Fibroblast of peridontal ligament (primary cell): ENCODE measurements around the gene ZFP92.
"Not testable (repeated sequence)": the region's sequence is repeated elsewhere in the genome, so short reads cannot be mapped to it uniquely, and the experiment has no call there.

Experiments
- DNase-seq: peaks from one replicate; pipeline ENCODE4 v3.0.0-alpha.2; 2010; ENCODE audit errors: extremely low read depth

ZFP92 gene, protein sequence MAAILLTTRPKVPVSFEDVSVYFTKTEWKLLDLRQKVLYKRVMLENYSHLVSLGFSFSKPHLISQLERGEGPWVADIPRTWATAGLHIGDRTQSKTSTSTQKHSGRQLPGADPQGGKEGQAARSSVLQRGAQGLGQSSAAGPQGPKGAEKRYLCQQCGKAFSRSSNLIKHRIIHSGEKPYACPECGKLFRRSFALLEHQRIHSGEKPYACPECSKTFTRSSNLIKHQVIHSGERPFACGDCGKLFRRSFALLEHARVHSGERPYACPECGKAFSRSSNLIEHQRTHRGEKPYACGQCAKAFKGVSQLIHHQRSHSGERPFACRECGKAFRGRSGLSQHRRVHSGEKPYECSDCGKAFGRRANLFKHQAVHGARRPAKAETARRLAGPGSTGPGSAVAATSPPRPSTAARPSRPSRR

DNA sequence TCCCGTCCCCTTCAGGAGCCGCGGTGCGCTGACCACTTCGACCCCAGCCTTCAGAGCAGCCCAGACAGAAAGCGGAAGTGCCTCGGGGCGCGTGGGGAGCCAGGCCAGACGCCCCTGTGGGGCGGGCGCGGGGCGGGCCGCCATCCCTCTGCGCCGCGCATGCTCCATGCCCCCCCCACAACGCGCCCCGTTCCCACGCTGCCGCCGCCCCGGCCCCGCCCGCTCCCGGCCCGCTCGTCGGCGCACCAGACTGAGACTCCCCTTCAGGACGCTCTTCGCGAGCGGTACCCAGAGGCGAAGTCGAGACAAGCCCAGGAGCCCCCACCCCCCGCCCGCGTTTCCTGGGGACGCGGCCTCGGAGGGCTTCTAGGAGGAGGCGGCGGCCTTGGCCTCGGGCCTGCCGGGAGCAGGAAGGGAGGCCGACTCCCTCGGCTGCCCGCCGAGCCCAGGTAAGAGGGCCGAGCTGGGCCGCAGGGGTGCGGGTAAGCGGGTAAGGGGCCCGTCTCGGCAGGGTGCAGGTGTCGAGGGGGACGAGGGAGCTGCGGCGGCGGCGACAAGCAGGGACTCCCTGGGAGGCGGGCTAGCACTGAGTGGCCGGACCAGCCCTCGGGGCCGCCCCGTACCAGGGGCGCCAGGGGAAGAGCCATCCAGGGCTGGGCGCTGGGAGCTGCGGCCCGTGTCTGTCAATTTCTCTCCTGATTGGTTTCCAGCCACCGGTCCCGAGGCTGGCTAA lies at the start of gene ZFP92:
TSS of gene ZFP92 (plus strand) at position 218 of the 733 bp plus-strand sequence. CDS start 6,851 bp downstream, outside the sequence.
- DNase-seq, result no peak

- DNase-seq, result no peak
Measured at GRCh38 chrX:153361781-153362397, 49.4 kb upstream of the ZFP92 start.

DNA sequence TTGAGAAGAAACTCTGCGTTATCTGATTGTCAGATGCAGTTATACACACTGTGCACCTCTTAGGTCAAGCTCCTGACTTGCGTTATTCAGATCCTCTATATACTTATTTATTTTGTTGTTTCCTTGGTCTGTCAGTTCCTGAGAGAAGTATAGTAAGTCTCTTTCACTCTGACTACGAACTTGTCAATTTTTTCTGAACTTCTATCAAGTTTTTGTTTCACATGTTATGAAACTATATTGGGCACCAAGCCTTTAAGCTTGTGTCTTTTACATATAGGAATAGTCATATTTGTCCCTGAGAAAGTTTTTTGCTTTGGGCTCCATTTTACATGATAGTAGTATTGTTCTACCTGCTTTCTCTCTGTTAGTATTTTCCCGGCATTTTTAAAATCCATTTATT lies 45.6 kb upstream of the ZFP92 start:
- no peak for DNase-seq

DNA sequence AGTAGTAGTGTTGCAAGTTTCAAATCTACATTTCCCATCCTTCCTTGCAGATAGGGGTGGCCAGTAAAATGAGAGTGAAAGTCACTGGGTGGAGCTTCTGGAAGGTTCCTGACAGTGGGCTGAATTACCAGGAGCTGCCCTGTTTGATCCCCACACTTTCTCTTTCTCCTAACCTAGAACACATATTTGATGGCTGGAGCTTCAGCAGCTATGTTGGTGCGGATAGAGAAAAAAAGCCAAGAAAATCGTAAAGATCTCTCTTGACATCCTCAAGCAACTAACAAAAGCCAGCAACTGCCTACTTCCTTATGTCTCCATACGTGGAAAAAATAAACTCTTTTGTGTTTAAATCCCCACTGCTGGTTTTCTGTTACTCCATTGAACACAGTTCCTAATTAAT lies 45.2 kb upstream of the ZFP92 start:
- no peak for DNase-seq

GRCh38 chrX:153366878-153367538 lies 44.3 kb upstream of the ZFP92 start:
- DNase-seq, result no peak

DNA sequence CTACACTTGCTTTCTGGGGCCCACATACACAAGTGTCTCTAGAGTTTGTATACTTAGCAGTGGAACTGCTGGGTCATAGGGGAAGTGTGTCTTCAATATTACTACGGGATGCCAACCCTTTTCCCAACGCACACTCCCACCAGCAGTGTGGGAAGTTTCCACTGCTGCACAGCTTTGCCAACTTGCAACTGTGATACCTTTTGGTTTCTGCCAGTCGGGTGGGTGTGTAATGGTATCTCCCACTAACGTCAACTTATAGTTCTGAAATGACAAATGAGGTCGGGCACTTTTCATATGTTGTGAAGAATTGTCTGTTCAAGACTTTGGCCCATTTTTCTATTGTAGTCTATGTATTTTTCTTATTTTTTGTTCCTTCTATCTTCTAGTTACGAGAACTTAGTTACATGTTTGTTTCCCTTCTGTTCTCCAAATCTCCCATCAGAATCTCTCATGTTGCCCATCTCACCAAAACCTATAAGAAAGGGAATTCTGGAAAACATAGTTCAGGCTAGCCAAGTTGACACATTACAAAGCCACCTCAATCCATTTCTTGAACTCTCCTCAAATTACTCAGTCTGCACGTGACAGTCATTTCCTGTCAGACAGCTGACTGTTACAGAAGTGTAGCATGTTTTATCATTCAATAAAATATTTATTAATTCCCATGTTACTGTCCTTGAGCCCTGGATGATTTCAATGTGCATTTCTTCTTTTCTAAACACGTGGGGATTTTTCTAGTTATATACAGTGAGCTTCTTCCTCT lies 40.8 kb upstream of the ZFP92 start:
- peak; percentile 6 for DNase-seq

GRCh38 chrX:153371256-153371655 lies 40.0 kb upstream of the ZFP92 start:
- DNase-seq, result peak; percentile 37

- DNase-seq, result peak; percentile 1
Measured at GRCh38 chrX:153372949-153373348, 38.3 kb upstream of the ZFP92 start.

GRCh38 chrX:153374426-153374825 lies 36.8 kb upstream of the ZFP92 start:
- no peak for DNase-seq

DNA sequence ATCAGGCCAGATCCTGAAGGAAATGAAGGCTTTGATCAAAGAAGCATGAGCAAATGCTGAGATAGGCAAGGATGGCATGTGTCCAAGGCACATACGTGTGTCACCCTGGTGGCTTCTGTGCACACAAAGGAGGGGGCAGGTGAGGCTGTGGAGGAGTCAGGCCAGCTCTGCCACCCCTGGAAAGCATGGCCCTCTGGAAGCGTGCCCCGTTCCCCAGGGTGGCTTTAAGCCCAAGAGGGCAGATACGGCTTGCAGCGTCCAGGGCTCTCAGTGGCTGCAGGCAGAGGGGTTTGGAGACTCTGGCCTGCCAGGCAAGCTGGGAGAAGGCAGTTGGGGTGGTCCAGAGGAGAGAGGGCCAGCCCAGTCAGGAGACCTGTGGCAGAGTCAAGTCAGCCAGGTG lies 35.7 kb upstream of the ZFP92 start:
- no peak for DNase-seq

DNA sequence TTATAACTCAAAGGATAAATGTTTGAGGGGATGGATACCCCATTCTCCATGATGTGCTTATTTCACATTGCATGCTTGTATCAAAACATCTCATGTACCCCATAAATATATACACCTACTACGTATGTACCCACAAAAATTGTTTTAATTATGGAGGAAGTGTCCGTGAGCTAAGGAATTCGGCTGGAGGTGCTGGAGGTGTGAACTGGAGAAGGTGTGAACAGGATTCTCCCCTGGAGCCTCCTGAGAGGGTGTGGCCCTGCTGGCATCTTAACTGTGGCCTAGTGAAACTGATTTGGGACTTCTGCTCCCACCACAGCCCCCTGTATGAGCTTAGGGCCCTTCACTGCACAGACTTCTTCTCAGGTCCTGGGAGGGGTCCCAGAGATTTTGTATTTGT lies 33.5 kb upstream of the ZFP92 start:
- DNase-seq, result no peak

DNA sequence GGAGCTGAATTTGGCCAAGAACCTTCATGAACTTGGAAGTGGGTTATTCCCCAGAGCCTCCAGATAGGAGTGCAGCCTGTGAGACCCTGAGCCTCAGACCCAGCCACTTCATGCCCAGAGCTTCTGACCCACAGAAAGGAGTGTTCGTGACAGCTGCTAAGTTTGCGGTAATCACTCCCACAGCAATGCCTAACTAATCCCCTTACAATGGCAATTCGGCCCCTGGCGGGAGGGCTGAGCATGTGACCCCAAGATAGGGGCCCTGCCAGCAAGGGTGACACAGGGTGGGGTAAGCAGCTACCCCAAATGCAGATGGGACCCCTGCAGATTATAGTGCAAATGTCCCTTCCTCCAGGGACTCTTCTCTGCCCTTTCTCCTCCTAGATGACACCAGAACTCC lies 32.7 kb upstream of the ZFP92 start:
- DNase-seq, result no peak

DNA sequence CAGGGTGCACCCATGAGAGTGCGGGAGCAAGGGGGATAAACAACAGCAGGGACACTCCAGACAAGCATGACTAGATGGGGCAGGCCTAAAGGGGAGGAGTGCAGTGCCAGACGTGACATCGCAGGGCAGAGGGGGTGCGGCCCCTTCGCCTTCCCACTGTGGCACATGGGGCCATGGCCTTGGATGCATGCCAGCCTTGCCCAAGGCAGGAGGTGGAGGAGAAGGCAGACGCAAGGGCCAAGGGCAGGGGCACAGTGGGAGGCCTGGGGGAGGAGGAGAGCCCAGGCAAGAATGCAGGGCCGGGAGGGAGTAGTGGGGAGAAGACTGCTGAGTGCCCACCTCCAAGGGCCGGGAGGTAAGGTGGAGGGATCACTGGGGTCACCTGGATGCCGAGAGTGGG lies 31.8 kb upstream of the ZFP92 start:
- DNase-seq, result no peak

GRCh38 chrX:153379971-153380581 lies 31.2 kb upstream of the ZFP92 start:
- DNase-seq, result no peak

- peak; percentile 5 for DNase-seq
Measured at GRCh38 chrX:153380691-153381090, 30.6 kb upstream of the ZFP92 start.

DNA sequence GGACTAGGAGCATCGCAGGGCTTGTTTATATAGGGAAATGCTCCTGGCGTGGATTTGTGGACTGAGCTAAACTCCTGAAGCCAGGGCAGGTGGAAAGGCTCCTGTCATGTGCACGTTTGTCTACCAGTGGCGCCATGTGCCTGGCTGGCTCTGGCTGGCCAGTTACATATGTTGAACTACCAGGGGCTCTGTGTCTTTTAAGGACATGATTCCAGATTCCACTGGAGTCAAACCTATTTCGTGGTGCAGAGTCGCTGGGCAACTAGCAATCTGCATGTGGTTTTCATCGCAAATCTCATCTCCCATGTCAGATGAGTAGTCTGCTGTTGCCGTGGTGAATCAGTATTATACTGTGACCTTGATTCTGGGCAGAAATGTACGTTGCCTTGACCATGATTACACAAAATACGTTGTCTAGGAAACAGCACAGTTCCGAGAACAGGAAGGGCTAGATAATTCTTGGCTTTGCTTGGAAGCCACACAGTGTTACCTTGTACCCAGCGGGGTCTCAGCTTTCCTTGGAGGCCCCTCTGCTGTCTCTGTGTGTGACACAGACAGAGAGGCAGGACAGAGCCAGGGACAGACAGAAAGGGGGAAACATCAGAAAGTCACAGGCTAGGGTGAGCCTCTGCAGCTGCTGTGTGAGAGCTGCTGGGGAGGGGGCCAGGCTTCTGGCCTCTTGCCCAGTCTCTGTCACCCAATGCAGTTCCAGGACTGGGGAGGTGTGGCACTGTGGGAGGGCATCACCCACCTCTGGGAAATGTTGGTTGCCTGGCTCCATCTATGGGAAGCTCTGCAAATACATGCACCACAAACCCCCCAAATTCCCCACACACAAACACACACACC lies 29.4 kb upstream of the ZFP92 start:
- DNase-seq, result peak; percentile 96

DNA sequence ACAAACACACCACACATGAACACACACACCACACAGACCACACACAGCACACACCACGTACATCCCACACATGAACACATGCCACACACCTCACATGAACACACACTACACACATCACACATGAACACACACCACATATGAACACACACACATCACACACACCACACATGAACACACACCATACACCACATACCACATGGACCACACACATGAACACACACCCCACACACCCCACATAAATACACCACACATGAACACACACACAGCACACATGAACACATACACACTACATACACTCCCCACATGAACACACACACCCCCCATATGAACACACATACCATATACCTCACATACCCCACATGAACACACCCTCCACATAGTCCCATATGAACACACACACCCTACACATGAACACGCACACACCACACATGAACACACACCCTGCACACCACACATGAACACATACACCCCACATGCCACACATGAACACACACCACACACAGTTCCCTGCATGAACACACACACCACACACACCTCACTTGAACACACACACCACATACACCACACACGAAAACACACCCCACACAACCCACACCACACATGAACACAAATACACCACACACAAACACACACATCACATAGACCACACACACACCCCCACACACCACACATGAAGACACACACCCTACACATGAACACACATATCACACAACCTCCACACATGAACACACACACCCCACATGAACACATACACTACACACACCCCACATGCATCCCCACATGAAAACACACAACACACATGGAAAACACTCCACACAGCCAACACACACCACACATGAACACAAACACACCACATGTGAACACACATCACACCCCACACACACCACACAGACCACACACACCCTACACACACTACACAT lies 28.4 kb upstream of the ZFP92 start:
- no peak for DNase-seq

DNA sequence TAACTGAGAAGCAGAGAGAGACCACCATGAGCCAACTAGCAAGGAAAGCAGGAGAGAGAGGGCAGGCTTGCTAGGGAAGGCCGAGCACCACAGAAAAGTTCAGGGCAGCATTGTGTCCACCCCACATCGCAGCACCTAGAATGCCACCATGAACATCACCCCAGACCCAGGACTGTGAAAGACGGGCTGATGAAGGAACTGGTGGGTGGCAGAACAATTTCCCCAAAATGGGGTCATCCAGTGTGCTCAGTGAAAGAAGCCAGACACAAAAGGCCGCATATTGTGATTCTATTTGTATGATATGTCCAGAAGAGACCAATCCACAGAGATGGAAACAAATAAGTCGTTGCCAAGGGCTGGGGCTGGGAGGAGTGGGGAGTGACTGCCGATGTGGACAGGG lies 26.9 kb upstream of the ZFP92 start:
- DNase-seq, result no peak

- not testable (repeated sequence) for DNase-seq
Measured at GRCh38 chrX:153384973-153385372, 26.3 kb upstream of the ZFP92 start.
